ENCODE measurements around the gene SMIM5. TPM values are rescaled to one million over a fixed set of nuclear protein-coding genes. Genes with fewer than 3 reads are reported as not detected.

The SMIM5 gene
- total and polyA plus RNA-seq, 9 of the 15 experiments (the other 6 are each of a cell fraction or from before 2014, with no cell fraction given), result 0.08 TPM; not detected in 8

DNA sequence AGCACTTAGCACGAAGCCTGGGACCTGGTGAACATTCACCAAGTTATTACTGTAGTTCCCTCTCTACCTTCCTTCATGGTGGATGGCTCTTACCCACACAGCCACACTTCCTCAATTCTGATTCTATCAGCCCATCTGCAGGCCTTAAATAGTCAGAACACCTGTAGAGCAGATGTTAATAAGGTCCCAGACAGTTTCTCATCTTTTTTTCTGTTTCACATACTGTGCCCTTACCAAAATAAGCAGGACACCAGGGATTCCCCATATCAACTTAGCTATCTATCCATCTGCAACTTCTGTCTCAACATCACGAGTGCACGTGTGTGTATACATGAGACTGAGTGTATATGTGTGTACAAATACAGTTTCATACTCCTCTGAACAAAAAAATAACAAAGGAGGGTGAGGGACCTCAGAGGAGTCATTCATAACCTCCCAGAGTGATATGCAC, 30.9 kb downstream of the SMIM5 start:
- POLR2A ChIA-PET, result no interaction called here
- ATAC-seq (no peak), DNase-seq (ENCODE audit: extremely low read depth in 1 of 4, low spot score in 3 of 4) (no peak), FAIRE-seq (no peak)
- intact Hi-C loops (cut with micrococcal nuclease), result no loop called here
- Histone ChIP-seq H3K27ac (ENCODE audit: extremely low read depth, low read depth, low read length) (no peak overlapping the region), H3K4me2 (ENCODE audit: insufficient read depth, low read length) (no peak overlapping the region), H3K9ac (ENCODE audit: insufficient read depth in 1 of 2, low read depth in 2 of 2, low read length in 2 of 2) (no peak overlapping the region), H2AFZ (ENCODE audit: low read depth, low read length) (no peak overlapping the region), H3K27me3 (ENCODE audit: control insufficient read depth in 2 of 2, insufficient read depth in 2 of 2, low read length in 2 of 2) (no peaks in the 10 kb centered on the region), H3K4me3 (no peak overlapping the region), H3K79me2 (ENCODE audit: control insufficient read depth, insufficient read depth, low read length) (peaks cover 35% of the 10 kb centered on the region), H3K4me1 (replicated peaks in 1 of 2; ENCODE audit: control insufficient read depth in 2 of 2, insufficient read depth in 2 of 2, low read length in 2 of 2) (peaks cover 3 to 13% of the 10 kb centered on the region in 2 experiments; a peak in 4 of 5 replicates), H3K9me3 (replicated peaks; ENCODE audit: control insufficient read depth, insufficient read depth, low read depth, low read length) (no peaks in the 10 kb centered on the region), H3K36me3 (ENCODE audit: control insufficient read depth, insufficient read depth, low read length) (peaks cover 46% of the 10 kb centered on the region), H4K20me1 (replicated peaks; ENCODE audit: control insufficient read depth, insufficient read depth, low read length) (no peaks in the 10 kb centered on the region), H3K9me1 (ENCODE audit: control insufficient read depth, insufficient read depth, low read length) (no peaks in the 10 kb centered on the region)
- TF ChIP-seq NFRKB (IDR thresholded peaks at IDR 0.05; ENCODE audit: low read depth) (no peak), MECOM (CRISPR knock-in tag; IDR thresholded peaks at IDR 0.05) (no peak), SPI1 (IDR thresholded peaks at IDR 0.05; ENCODE audit: borderline replicate concordance, low read depth, low read length) (0 out of 2 replicates have a peak, but pooled peaks have one; percentile 49), ZBTB7A (IDR thresholded peaks at IDR 0.05; ENCODE audit: borderline replicate concordance, control insufficient read depth, low read depth, low read length) (no peak)
- no TSS peak for BruUV-seq (replicated peaks)
- 91% methylated on average over 2 of the region's 3 CpGs for WGBS (ENCODE audit: insufficient coverage, low coverage, missing lambda C conversion rate)
- CTCF ChIA-PET (ENCODE audit: low intra/inter-chr PET ratio), result no interaction called here
- in situ Hi-C loops (cut with MboI), result no loop called here

DNA sequence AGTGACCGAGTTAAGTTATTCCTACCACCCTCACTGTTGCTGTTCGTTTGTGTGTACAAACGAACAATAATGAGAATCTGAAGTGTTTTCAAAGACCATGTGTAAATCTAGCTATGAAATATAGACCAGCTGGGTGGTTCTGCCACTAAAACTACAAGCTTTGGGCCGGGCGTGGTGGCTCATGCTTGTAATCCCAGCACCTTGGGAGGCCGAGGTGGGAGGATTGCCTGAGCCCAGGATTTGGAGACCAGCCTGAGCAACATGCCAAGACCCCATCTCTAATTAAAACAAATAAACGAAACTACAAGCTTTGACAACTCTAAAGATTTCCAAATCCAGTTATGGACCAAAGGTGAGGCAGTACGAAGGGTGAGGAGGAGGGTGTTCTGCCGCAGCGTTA, 32.7 kb downstream of the SMIM5 start:
- WGBS (ENCODE audit: insufficient coverage, low coverage, missing lambda C conversion rate), result 23% methylated on average over 10 of the region's 10 CpGs
- peak overlapping the region; percentile 95 for H3K4me2 ChIP-seq (ENCODE audit: insufficient read depth, low read length)
- H2AFZ ChIP-seq (ENCODE audit: low read depth, low read length), result no peak overlapping the region
- H3K79me2 ChIP-seq (ENCODE audit: control insufficient read depth, insufficient read depth, low read length), result peaks cover 52% of the 10 kb centered on the region
- in situ Hi-C loops (cut with MboI), result no loop called here
- peaks cover 3 to 13% of the 10 kb centered on the region in 2 experiments; a peak in 4 of 5 replicates for H3K4me1 ChIP-seq (replicated peaks in 1 of 2; ENCODE audit: control insufficient read depth in 2 of 2, insufficient read depth in 2 of 2, low read length in 2 of 2)
- FAIRE-seq (no peak), DNase-seq (ENCODE audit: extremely low read depth in 1 of 4, low spot score in 3 of 4) (no peak), ATAC-seq (no peak)
- H3K36me3 ChIP-seq (ENCODE audit: control insufficient read depth, insufficient read depth, low read length), result peaks cover 54% of the 10 kb centered on the region
- no TSS peak for BruUV-seq (replicated peaks)
- H3K9ac ChIP-seq (ENCODE audit: insufficient read depth in 1 of 2, low read depth in 2 of 2, low read length in 2 of 2), result peak overlapping the region; percentile 75 to 85
- H3K4me3 ChIP-seq, result peak overlapping the region; percentile 85
- POLR2A ChIA-PET, result interaction anchor here (0.6 to 2.6 kb wide), 8 partner anchors 9 to 114 kb away, joined by 3 to 12 read pairs (median 4); no protein-coding TSS in a partner anchor
- no peaks in the 10 kb centered on the region for H3K9me3 ChIP-seq (replicated peaks; ENCODE audit: control insufficient read depth, insufficient read depth, low read depth, low read length)
- intact Hi-C loops (cut with micrococcal nuclease), result no loop called here
- no peak for TF ChIP-seq ZNF174 (CRISPR knock-in tag; IDR thresholded peaks at IDR 0.05)
- no peak for TF ChIP-seq TRIM24 (IDR thresholded peaks at IDR 0.05)
- 0 out of 2 replicates have a peak, but pooled peaks have one; percentile 45 for TF ChIP-seq ERF (CRISPR knock-in tag; IDR thresholded peaks at IDR 0.05)
- H4K20me1 ChIP-seq (replicated peaks; ENCODE audit: control insufficient read depth, insufficient read depth, low read length), result no peaks in the 10 kb centered on the region
- peak overlapping the region; percentile 72; the same call in 2 of the 3 replicates for H3K27ac ChIP-seq (ENCODE audit: extremely low read depth, low read depth, low read length)
- H3K9me1 ChIP-seq (ENCODE audit: control insufficient read depth, insufficient read depth, low read length), result no peaks in the 10 kb centered on the region
- H3K27me3 ChIP-seq (ENCODE audit: control insufficient read depth in 2 of 2, insufficient read depth in 2 of 2, low read length in 2 of 2), result no peaks in the 10 kb centered on the region
- CTCF ChIA-PET (ENCODE audit: low intra/inter-chr PET ratio), result no interaction called here
